ENCODE data around the gene TLNRD1.

The TLNRD1 gene

GRCh38 chr15:80966431-80967197, 34.1 kb upstream of the TLNRD1 start:
- Histone ChIP-seq H3K9me3 (ENCODE audit: control insufficient read depth in 2 of 2, low read length in 2 of 2) (no peaks in the 10 kb centered on the region), H3K27ac (ENCODE audit: low read depth in 2 of 2, low read length in 2 of 2) (no peak overlapping the region), H3K4me1 (ENCODE audit: control insufficient read depth in 2 of 2, insufficient read depth in 2 of 2, low read length in 2 of 2) (no peaks in the 10 kb centered on the region), H3K9ac (ENCODE audit: low read depth in 1 of 2, low read length in 2 of 2) (no peak overlapping the region), H3K27me3 (ENCODE audit: control insufficient read depth in 2 of 2, insufficient read depth in 2 of 2, low read length in 2 of 2) (no peaks in the 10 kb centered on the region), H3K36me3 (ENCODE audit: control insufficient read depth in 2 of 2, insufficient read depth in 2 of 2, low read length in 2 of 2) (peaks cover 0 to 2% of the 10 kb centered on the region in 2 donors), H3K4me3 (ENCODE audit: low read length in 2 of 2) (no peak overlapping the region)

- Histone ChIP-seq H3K4me3 (ENCODE audit: low read length in 2 of 2) (no peak overlapping the region), H3K27me3 (ENCODE audit: control insufficient read depth in 2 of 2, insufficient read depth in 2 of 2, low read length in 2 of 2) (no peaks in the 10 kb centered on the region), H3K9ac (ENCODE audit: low read depth in 1 of 2, low read length in 2 of 2) (no peak overlapping the region), H3K4me1 (ENCODE audit: control insufficient read depth in 2 of 2, insufficient read depth in 2 of 2, low read length in 2 of 2) (no peaks in the 10 kb centered on the region), H3K27ac (ENCODE audit: low read depth in 2 of 2, low read length in 2 of 2) (no peak overlapping the region), H3K9me3 (ENCODE audit: control insufficient read depth in 2 of 2, low read length in 2 of 2) (no peaks in the 10 kb centered on the region), H3K36me3 (ENCODE audit: control insufficient read depth in 2 of 2, insufficient read depth in 2 of 2, low read length in 2 of 2) (peaks cover 0 to 2% of the 10 kb centered on the region in 2 donors)
Measured at GRCh38 chr15:80967451-80967850, 33.3 kb upstream of the TLNRD1 start.

GRCh38 chr15:80967991-80968510, 32.7 kb upstream of the TLNRD1 start:
- Histone ChIP-seq H3K9me3 (ENCODE audit: control insufficient read depth in 2 of 2, low read length in 2 of 2) (no peaks in the 10 kb centered on the region), H3K27me3 (ENCODE audit: control insufficient read depth in 2 of 2, insufficient read depth in 2 of 2, low read length in 2 of 2) (no peaks in the 10 kb centered on the region), H3K4me3 (ENCODE audit: low read length in 2 of 2) (no peak overlapping the region), H3K27ac (ENCODE audit: low read depth in 2 of 2, low read length in 2 of 2) (no peak overlapping the region), H3K4me1 (ENCODE audit: control insufficient read depth in 2 of 2, insufficient read depth in 2 of 2, low read length in 2 of 2) (no peaks in the 10 kb centered on the region), H3K9ac (ENCODE audit: low read depth in 1 of 2, low read length in 2 of 2) (no peak overlapping the region), H3K36me3 (ENCODE audit: control insufficient read depth in 2 of 2, insufficient read depth in 2 of 2, low read length in 2 of 2) (peaks cover 0 to 2% of the 10 kb centered on the region in 2 donors)

GRCh38 chr15:80969316-80969715, 31.4 kb upstream of the TLNRD1 start:
- H3K4me1 ChIP-seq (ENCODE audit: control insufficient read depth in 2 of 2, insufficient read depth in 2 of 2, low read length in 2 of 2): no peaks in the 10 kb centered on the region
- no peak overlapping the region for H3K9ac ChIP-seq (ENCODE audit: low read depth in 1 of 2, low read length in 2 of 2)
- no peak overlapping the region for H3K27ac ChIP-seq (ENCODE audit: low read depth in 2 of 2, low read length in 2 of 2)
- no peak overlapping the region for H3K4me3 ChIP-seq (ENCODE audit: low read length in 2 of 2)
- peaks cover 0 to 5% of the 10 kb centered on the region in 2 donors for H3K36me3 ChIP-seq (ENCODE audit: control insufficient read depth in 2 of 2, insufficient read depth in 2 of 2, low read length in 2 of 2)
- H3K27me3 ChIP-seq (ENCODE audit: control insufficient read depth in 2 of 2, insufficient read depth in 2 of 2, low read length in 2 of 2): no peaks in the 10 kb centered on the region
- no peaks in the 10 kb centered on the region for H3K9me3 ChIP-seq (ENCODE audit: control insufficient read depth in 2 of 2, low read length in 2 of 2)

GRCh38 chr15:80970018-80970657, 30.6 kb upstream of the TLNRD1 start:
- Histone ChIP-seq H3K9me3 (ENCODE audit: control insufficient read depth in 2 of 2, low read length in 2 of 2) (no peaks in the 10 kb centered on the region), H3K4me1 (ENCODE audit: control insufficient read depth in 2 of 2, insufficient read depth in 2 of 2, low read length in 2 of 2) (no peaks in the 10 kb centered on the region), H3K36me3 (ENCODE audit: control insufficient read depth in 2 of 2, insufficient read depth in 2 of 2, low read length in 2 of 2) (peaks cover 0 to 5% of the 10 kb centered on the region in 2 donors), H3K4me3 (ENCODE audit: low read length in 2 of 2) (no peak overlapping the region), H3K27ac (ENCODE audit: low read depth in 2 of 2, low read length in 2 of 2) (no peak overlapping the region), H3K27me3 (ENCODE audit: control insufficient read depth in 2 of 2, insufficient read depth in 2 of 2, low read length in 2 of 2) (no peaks in the 10 kb centered on the region), H3K9ac (ENCODE audit: low read depth in 1 of 2, low read length in 2 of 2) (no peak overlapping the region)

GRCh38 chr15:80970658-80971057, 30.1 kb upstream of the TLNRD1 start:
- H3K9ac ChIP-seq (ENCODE audit: low read depth in 1 of 2, low read length in 2 of 2): no peak overlapping the region
- H3K4me3 ChIP-seq (ENCODE audit: low read length in 2 of 2): no peak overlapping the region
- no peaks in the 10 kb centered on the region for H3K9me3 ChIP-seq (ENCODE audit: control insufficient read depth in 2 of 2, low read length in 2 of 2)
- peaks cover 0 to 5% of the 10 kb centered on the region in 2 donors for H3K36me3 ChIP-seq (ENCODE audit: control insufficient read depth in 2 of 2, insufficient read depth in 2 of 2, low read length in 2 of 2)
- no peaks in the 10 kb centered on the region for H3K4me1 ChIP-seq (ENCODE audit: control insufficient read depth in 2 of 2, insufficient read depth in 2 of 2, low read length in 2 of 2)
- no peaks in the 10 kb centered on the region for H3K27me3 ChIP-seq (ENCODE audit: control insufficient read depth in 2 of 2, insufficient read depth in 2 of 2, low read length in 2 of 2)
- no peak overlapping the region for H3K27ac ChIP-seq (ENCODE audit: low read depth in 2 of 2, low read length in 2 of 2)

GRCh38 chr15:80971143-80971542, 29.6 kb upstream of the TLNRD1 start:
- Histone ChIP-seq H3K9ac (ENCODE audit: low read depth in 1 of 2, low read length in 2 of 2) (no peak overlapping the region), H3K36me3 (ENCODE audit: control insufficient read depth in 2 of 2, insufficient read depth in 2 of 2, low read length in 2 of 2) (peaks cover 0 to 5% of the 10 kb centered on the region in 2 donors), H3K27ac (ENCODE audit: low read depth in 2 of 2, low read length in 2 of 2) (no peak overlapping the region), H3K4me1 (ENCODE audit: control insufficient read depth in 2 of 2, insufficient read depth in 2 of 2, low read length in 2 of 2) (no peaks in the 10 kb centered on the region), H3K27me3 (ENCODE audit: control insufficient read depth in 2 of 2, insufficient read depth in 2 of 2, low read length in 2 of 2) (no peaks in the 10 kb centered on the region), H3K4me3 (ENCODE audit: low read length in 2 of 2) (no peak overlapping the region), H3K9me3 (ENCODE audit: control insufficient read depth in 2 of 2, low read length in 2 of 2) (no peaks in the 10 kb centered on the region)

GRCh38 chr15:80972276-80972675, 28.4 kb upstream of the TLNRD1 start:
- Histone ChIP-seq H3K27ac (ENCODE audit: low read depth in 2 of 2, low read length in 2 of 2) (no peak overlapping the region), H3K9ac (ENCODE audit: low read depth in 1 of 2, low read length in 2 of 2) (no peak overlapping the region), H3K9me3 (ENCODE audit: control insufficient read depth in 2 of 2, low read length in 2 of 2) (no peaks in the 10 kb centered on the region), H3K36me3 (ENCODE audit: control insufficient read depth in 2 of 2, insufficient read depth in 2 of 2, low read length in 2 of 2) (peaks cover 0 to 10% of the 10 kb centered on the region in 2 donors), H3K4me1 (ENCODE audit: control insufficient read depth in 2 of 2, insufficient read depth in 2 of 2, low read length in 2 of 2) (peaks cover 0 to under 1% of the 10 kb centered on the region in 2 donors), H3K4me3 (ENCODE audit: low read length in 2 of 2) (no peak overlapping the region), H3K27me3 (ENCODE audit: control insufficient read depth in 2 of 2, insufficient read depth in 2 of 2, low read length in 2 of 2) (no peaks in the 10 kb centered on the region)

GRCh38 chr15:80974914-80975313, 25.8 kb upstream of the TLNRD1 start:
- H3K27me3 ChIP-seq (ENCODE audit: control insufficient read depth in 2 of 2, insufficient read depth in 2 of 2, low read length in 2 of 2): no peaks in the 10 kb centered on the region
- no peak overlapping the region for H3K4me3 ChIP-seq (ENCODE audit: low read length in 2 of 2)
- peaks cover 0 to 2% of the 10 kb centered on the region in 2 donors for H3K4me1 ChIP-seq (ENCODE audit: control insufficient read depth in 2 of 2, insufficient read depth in 2 of 2, low read length in 2 of 2)
- no peaks in the 10 kb centered on the region for H3K9me3 ChIP-seq (ENCODE audit: control insufficient read depth in 2 of 2, low read length in 2 of 2)
- H3K27ac ChIP-seq (ENCODE audit: low read depth in 2 of 2, low read length in 2 of 2): no peak overlapping the region
- H3K36me3 ChIP-seq (ENCODE audit: control insufficient read depth in 2 of 2, insufficient read depth in 2 of 2, low read length in 2 of 2): peaks cover 13 to 18% of the 10 kb centered on the region in 2 donors
- no peak overlapping the region for H3K9ac ChIP-seq (ENCODE audit: low read depth in 1 of 2, low read length in 2 of 2)

- Histone ChIP-seq H3K36me3 (ENCODE audit: control insufficient read depth in 2 of 2, insufficient read depth in 2 of 2, low read length in 2 of 2) (peaks cover 18 to 25% of the 10 kb centered on the region in 2 donors), H3K9ac (ENCODE audit: low read depth in 1 of 2, low read length in 2 of 2) (no peak overlapping the region), H3K4me3 (ENCODE audit: low read length in 2 of 2) (no peak overlapping the region), H3K9me3 (ENCODE audit: control insufficient read depth in 2 of 2, low read length in 2 of 2) (no peaks in the 10 kb centered on the region), H3K27me3 (ENCODE audit: control insufficient read depth in 2 of 2, insufficient read depth in 2 of 2, low read length in 2 of 2) (no peaks in the 10 kb centered on the region), H3K27ac (ENCODE audit: low read depth in 2 of 2, low read length in 2 of 2) (no peak overlapping the region), H3K4me1 (ENCODE audit: control insufficient read depth in 2 of 2, insufficient read depth in 2 of 2, low read length in 2 of 2) (peaks cover 0 to 2% of the 10 kb centered on the region in 2 donors)
Measured at GRCh38 chr15:80976851-80977250, 23.9 kb upstream of the TLNRD1 start.
